SKM-1 treated with dmso at 0.1 percent for 144 hours (cell line): ENCODE results near the gene OMG.
"Not testable (repeated sequence)": the region's sequence is repeated elsewhere in the genome, so short reads cannot be mapped to it uniquely, and the experiment has no call there.

Source experiments
- DNase-seq: peaks from one replicate; lab custom pipeline; 2025; ENCODE audit not compliant: unreplicated experiment; lab: John Stamatoyannopoulos, UW

Gene OMG, protein sequence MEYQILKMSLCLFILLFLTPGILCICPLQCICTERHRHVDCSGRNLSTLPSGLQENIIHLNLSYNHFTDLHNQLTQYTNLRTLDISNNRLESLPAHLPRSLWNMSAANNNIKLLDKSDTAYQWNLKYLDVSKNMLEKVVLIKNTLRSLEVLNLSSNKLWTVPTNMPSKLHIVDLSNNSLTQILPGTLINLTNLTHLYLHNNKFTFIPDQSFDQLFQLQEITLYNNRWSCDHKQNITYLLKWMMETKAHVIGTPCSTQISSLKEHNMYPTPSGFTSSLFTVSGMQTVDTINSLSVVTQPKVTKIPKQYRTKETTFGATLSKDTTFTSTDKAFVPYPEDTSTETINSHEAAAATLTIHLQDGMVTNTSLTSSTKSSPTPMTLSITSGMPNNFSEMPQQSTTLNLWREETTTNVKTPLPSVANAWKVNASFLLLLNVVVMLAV

DNA sequence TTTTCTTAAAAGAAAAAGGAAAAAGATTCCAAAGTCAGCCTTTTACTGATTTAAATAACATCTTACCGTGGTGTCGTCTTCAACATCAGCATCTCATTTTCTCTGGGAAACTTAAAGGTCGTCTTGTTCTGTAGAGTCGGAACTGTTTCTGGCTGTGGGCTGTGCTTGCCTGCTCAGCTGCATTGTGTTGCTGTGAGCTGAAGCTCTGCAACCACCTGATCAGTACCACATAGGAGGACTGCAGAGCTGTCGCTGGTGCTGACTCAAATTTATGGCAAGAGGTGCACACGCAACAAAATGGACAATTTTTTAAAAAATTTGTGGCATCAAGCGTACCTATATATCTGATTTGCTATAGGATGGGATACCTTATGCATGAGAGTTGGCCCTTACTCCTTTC, at the start of gene OMG:
OMG (minus strand) TSS at position 150 of the 400 bp plus-strand sequence. CDS start 908 bp downstream, outside the sequence.
- no peak for DNase-seq

DNA sequence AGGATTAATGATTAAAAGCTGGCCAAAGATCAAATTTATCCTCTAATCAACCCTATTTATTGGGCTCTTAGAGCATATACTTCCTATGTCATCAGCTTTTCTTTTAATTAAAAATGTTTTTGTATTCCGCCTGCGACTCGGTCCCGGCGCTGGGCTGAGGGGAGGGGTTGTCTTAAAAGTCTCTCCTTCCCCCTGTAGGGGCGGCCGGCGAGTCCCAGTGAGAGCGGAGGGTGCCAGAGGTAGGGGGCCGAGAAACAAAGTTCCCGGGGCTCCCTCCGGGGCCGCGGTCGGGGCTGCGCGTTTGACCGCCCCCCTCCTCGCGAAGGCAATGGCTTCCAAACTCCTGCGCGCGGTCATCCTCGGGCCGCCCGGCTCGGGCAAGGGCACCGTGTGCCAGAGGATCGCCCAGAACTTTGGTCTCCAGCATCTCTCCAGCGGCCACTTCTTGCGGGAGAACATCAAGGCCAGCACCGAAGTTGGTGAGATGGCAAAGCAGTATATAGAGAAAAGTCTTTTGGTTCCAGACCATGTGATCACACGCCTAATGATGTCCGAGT, 48.2 kb upstream of the OMG start:
- DNase-seq, result not testable (repeated sequence)

GRCh38 chr17:31339906-31340661, 43.0 kb upstream of the OMG start:
- peak; percentile 9 for DNase-seq

DNA sequence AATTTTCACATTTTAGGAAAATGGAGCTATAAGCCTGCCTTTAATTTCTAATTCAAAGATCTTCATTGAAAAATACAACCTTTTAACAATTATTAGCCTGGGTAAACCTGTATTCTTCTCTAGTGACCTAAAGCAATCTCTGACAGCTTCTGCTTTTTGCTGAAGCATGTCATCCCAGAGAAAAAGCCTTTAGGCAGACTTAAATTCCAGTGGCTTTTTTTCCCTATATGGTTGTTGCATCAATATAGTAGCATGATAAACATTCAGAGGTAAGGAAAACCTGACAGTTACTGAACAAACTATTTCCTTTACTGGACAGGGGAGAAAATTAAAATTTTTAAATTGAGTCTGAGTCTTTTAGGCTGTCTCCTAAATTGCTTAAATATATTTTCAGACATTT, 32.2 kb upstream of the OMG start:
- DNase-seq, result no peak

DNA sequence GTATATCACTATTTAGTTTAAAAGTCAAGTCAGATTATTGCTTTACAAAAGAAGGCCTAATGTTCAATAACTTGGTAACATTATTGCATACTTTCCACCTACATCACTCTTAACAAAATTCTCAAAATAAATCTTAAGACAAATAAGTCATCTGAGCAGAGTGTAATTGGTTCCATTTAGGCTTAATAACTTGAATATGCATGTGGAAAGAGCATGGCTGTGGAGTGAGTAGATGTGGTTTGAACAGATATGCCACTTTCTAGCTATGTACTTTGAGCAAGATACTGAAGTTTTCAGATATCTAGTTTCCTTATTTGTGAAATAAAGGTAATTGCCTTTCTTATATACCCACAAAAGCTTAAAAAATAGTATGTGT, 31.1 kb upstream of the OMG start:
- DNase-seq, result no peak

DNA sequence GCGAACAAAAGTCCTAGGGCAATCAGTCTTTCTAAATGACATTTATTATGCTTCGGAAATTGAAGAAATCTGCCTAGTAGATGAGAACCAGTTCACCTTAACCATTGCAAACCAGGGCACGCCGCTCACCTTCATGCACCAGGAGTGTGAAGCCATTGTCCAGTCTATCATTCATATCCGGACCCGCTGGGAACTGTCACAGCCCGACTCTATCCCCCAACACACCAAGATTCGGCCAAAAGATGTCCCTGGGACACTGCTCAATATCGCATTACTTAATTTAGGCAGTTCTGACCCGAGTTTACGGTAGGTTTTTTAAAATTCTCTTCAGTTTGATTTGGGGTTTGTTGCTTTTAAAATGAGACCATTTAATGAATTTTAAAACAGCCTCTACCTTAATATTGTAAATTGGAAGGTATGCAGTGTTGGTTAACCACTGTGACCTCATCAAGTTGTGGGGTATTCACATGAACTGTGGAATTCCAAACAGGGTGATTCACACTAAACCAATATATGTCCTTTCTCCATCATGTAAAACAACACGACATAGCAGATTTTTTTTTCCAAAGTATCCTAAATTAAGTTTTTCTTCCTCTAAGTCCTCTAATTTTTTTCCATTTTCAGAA, 30.6 kb upstream of the OMG start:
- no peak for DNase-seq

GRCh38 chr17:31323551-31323950, 26.5 kb upstream of the OMG start:
- DNase-seq, result no peak

GRCh38 chr17:31321966-31322365, 24.9 kb upstream of the OMG start:
- DNase-seq, result no peak

- peak; percentile 88 for DNase-seq
These were observed 24.4 kb upstream of the OMG start, which contains the start of gene EVI2A for GRCh38 chr17:31321481-31321880. EVI2A (minus strand) TSS chr17:31321622; CDS start chr17:31319013, 2,609 bp downstream.

DNA sequence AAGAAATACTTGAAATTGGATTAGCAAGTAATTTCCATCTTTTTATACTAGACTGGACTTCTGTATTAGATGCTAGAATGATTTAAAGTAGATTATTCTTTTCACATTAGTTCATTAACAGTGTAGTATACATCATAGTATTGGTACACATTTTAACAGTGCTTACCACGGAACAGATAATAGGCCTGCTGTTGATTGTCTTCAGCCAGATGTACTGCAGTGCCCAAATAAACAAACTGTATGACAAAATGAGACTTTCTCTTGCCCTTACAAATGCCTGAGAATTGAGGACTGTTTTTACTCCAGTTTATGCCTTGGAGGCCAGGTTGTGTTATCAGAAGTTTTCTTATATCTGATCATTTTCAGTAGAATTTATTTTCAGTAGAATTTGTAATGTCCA, 23.8 kb upstream of the OMG start:
- DNase-seq, result no peak

- DNase-seq, result no peak
These were observed 23.2 kb upstream of the OMG start for GRCh38 chr17:31320241-31320640.

- DNase-seq, result peak; percentile 57
These were observed 22.0 kb upstream of the OMG start for GRCh38 chr17:31318851-31319661.

DNA sequence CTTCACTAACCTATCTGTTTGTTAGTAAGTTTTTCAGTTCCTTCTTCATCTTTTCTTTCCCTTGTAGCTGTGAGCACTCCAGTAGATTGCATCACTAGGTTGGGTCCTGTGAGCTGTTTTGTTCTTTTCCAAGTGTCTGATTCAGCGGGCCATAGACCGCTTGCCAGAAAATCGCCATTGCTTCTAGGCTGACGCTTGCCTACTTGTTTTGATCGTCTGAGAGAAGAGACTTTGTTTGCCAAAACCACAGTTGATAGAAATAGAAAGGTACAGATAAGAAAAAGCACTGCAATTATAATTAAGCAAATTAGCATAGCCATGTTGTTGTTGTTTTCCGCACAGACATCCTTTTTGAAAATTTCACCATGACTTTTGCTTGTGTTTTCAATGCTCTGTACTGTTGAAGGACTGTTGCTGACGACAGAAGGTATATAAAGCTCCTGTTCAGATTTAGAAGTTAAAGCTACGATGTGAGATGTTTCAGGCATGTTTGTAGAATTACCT, 21.3 kb upstream of the OMG start:
- peak; percentile 73 for DNase-seq

- no peak for DNase-seq
These were observed 17.7 kb upstream of the OMG start for GRCh38 chr17:31314782-31315100.

DNA sequence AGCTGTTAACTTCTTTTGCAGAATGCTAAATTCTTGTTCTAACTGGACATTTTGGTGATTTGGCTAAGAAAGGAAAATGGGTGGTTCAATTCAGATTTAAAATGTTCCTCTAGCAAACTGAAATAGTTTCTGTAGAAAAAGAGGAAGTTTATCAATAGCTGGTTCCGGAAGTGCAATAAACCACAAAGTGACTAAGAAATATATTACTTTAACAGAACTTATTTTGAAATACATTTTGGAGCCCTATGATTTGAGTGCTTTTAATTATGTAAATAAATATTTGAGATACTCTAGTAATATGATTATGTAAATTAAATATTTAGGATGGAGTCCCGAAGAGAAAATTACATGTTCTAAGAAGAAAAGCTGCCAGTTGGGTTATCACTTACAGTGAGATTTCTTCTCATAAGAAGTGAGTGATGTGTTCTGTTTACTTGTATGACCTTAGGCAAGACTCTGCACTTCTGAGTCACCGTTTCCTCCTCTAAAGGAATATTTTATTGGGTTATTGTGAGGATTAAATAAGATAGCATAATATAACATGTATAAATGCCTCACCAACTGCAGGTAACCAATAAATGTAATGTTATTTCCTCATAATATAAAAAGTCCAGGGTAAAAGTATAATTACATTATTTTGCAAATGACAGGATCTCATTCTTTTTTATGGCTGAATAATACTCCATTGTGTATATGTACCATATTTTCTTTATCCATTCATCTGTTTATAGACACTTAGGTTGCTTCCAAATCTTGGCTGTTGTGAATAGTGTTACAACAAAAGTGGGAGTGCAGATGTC, 17.1 kb upstream of the OMG start, which contains the start of gene EVI2B:
EVI2B (minus strand) TSS at position 73 of the 800 bp plus-strand sequence. CDS start 8,445 bp downstream, outside the sequence.
- DNase-seq, result peak; percentile 93

GRCh38 chr17:31312223-31312622, 15.2 kb upstream of the OMG start:
- DNase-seq, result not testable (repeated sequence)

GRCh38 chr17:31311526-31311925, 14.5 kb upstream of the OMG start:
- no peak for DNase-seq

- no peak for DNase-seq
These were observed 13.8 kb upstream of the OMG start for GRCh38 chr17:31310886-31311285.

- no peak for DNase-seq
These were observed 13.2 kb upstream of the OMG start for GRCh38 chr17:31310260-31310659.
